ENCODE data around the gene NIF3L1. TPM values are rescaled to one million over a fixed set of nuclear protein-coding genes. Genes with fewer than 3 reads are reported as not detected.

The NIF3L1 gene
- total and polyA plus RNA-seq, 2 of the 13 experiments (the other 11 are each of a cell fraction or from before 2014, with no cell fraction given) = 67.9 to 75.2 TPM

DNA sequence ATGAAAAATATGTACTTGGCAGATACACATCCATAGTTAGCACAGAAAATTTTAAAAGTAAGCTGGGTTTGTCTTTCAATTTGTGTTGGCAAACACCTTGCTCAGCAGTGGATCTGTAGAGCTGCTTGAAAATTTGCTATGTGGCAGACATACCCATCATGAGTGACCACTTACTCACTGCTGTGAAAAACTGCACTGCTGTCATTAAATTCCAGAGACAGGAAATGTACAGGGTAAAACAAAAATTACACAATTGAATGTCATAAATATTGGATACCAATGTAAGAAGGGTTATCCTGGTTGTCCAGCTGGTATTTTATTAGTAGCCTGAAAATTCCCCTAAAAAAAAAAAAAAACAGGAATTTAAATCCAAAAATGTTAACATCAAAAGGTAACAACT, 24.5 kb downstream of the NIF3L1 start:
- H2AFZ ChIP-seq (ENCODE audit: low read length) = no peak overlapping the region
- POLR2A ChIA-PET = no interaction called here

DNA sequence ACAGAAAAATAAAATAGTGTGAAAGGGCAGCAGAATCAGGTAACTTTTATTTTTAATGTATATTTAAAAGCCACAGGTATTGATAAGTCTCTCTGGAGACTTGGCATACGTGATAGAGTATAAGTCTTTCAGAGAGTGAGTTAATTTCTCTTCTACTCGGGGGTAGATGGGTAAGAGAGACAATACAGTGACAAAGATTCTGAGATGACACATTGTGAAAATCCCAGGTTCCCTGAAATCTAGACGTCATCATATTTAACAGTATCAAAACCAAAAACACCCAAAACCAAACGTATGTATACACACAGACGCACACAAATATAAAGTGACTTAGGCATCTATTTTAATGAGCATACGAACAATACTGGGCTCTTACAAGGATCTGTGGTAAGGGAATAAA, 33.3 kb downstream of the NIF3L1 start:
- FAIRE-seq (no peak), ATAC-seq (no peak), DNase-seq (ENCODE audit: low spot score) (no peak)
- Histone ChIP-seq H2AFZ (ENCODE audit: low read length) (no peak overlapping the region), H3K27me3 (ENCODE audit: control insufficient read depth in 1 of 2, insufficient read depth in 2 of 2, low read length in 2 of 2) (no peaks in the 10 kb centered on the region), H4K20me1 (ENCODE audit: insufficient read depth, low read length) (no peaks in the 10 kb centered on the region), H3K27ac (ENCODE audit: extremely low read length, insufficient read depth, low read length) (no peak overlapping the region), H3K4me3 (replicated peaks in 1 of 3; ENCODE audit: insufficient read depth in 1 of 3, low read depth in 2 of 3, low read length in 3 of 3) (no peak overlapping the region), H3K36me3 (replicated peaks in 1 of 2; ENCODE audit: control insufficient read depth in 1 of 2, insufficient read depth in 2 of 2, low read length in 2 of 2) (peaks cover 20 to 79% of the 10 kb centered on the region in 2 experiments), H3K4me2 (ENCODE audit: low read depth, low read length) (no peak overlapping the region), H3K4me1 (ENCODE audit: insufficient read depth, low read length) (no peaks in the 10 kb centered on the region), H3K9ac (ENCODE audit: insufficient read depth, low read depth, low read length) (no peak overlapping the region), H3K79me2 (ENCODE audit: insufficient read depth, low read length) (no peaks in the 10 kb centered on the region), H3K9me3 (ENCODE audit: low read length) (no peaks in the 10 kb centered on the region)
- no peak for TF ChIP-seq ZNF556 (CRISPR knock-in tag; IDR thresholded peaks at IDR 0.05; ENCODE audit: borderline replicate concordance)
- TF ChIP-seq ZNF12 (CRISPR knock-in tag; IDR thresholded peaks at IDR 0.05) = no peak
- TF ChIP-seq, protein P1, sequence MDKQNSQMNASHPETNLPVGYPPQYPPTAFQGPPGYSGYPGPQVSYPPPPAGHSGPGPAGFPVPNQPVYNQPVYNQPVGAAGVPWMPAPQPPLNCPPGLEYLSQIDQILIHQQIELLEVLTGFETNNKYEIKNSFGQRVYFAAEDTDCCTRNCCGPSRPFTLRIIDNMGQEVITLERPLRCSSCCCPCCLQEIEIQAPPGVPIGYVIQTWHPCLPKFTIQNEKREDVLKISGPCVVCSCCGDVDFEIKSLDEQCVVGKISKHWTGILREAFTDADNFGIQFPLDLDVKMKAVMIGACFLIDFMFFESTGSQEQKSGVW (CRISPR knock-in tag; IDR thresholded peaks at IDR 0.05; ENCODE audit: borderline replicate concordance) = no peak
- TF ChIP-seq SMC3 (IDR thresholded peaks at IDR 0.05; ENCODE audit: low read length) = no peak
- no peak for TF ChIP-seq ZNF546 (CRISPR knock-in tag; conservative IDR thresholded peaks at IDR 0.05)
- no peak for TF ChIP-seq ZNF652 (CRISPR knock-in tag; IDR thresholded peaks at IDR 0.05; ENCODE audit: borderline replicate concordance, low read depth)
- TF ChIP-seq, protein P2, sequence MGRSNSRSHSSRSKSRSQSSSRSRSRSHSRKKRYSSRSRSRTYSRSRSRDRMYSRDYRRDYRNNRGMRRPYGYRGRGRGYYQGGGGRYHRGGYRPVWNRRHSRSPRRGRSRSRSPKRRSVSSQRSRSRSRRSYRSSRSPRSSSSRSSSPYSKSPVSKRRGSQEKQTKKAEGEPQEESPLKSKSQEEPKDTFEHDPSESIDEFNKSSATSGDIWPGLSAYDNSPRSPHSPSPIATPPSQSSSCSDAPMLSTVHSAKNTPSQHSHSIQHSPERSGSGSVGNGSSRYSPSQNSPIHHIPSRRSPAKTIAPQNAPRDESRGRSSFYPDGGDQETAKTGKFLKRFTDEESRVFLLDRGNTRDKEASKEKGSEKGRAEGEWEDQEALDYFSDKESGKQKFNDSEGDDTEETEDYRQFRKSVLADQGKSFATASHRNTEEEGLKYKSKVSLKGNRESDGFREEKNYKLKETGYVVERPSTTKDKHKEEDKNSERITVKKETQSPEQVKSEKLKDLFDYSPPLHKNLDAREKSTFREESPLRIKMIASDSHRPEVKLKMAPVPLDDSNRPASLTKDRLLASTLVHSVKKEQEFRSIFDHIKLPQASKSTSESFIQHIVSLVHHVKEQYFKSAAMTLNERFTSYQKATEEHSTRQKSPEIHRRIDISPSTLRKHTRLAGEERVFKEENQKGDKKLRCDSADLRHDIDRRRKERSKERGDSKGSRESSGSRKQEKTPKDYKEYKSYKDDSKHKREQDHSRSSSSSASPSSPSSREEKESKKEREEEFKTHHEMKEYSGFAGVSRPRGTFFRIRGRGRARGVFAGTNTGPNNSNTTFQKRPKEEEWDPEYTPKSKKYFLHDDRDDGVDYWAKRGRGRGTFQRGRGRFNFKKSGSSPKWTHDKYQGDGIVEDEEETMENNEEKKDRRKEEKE (IDR thresholded peaks at IDR 0.05) = no peak
- TF ChIP-seq MAFG (CRISPR knock-in tag; IDR thresholded peaks at IDR 0.05) = no peak
- TF ChIP-seq ZNF354B (CRISPR knock-in tag; IDR thresholded peaks at IDR 0.05) = no peak
- TF ChIP-seq, protein P3, sequence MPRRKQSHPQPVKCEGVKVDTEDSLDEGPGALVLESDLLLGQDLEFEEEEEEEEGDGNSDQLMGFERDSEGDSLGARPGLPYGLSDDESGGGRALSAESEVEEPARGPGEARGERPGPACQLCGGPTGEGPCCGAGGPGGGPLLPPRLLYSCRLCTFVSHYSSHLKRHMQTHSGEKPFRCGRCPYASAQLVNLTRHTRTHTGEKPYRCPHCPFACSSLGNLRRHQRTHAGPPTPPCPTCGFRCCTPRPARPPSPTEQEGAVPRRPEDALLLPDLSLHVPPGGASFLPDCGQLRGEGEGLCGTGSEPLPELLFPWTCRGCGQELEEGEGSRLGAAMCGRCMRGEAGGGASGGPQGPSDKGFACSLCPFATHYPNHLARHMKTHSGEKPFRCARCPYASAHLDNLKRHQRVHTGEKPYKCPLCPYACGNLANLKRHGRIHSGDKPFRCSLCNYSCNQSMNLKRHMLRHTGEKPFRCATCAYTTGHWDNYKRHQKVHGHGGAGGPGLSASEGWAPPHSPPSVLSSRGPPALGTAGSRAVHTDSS (CRISPR knock-in tag; conservative IDR thresholded peaks at IDR 0.05) = no peak
- 97% methylated on average over 6 of the region's 6 CpGs for WGBS (ENCODE audit: low lambda C conversion rate)
- no TSS peak for BruUV-seq (replicated peaks)
- POLR2A ChIA-PET = interaction anchor here (0.8 kb wide), 1 partner anchor 23 kb away, joined by 3 read pairs; no protein-coding TSS in a partner anchor
- CTCF ChIA-PET (ENCODE audit: low intra/inter-chr PET ratio, low total read pairs) = no interaction called here
- in situ Hi-C loops (cut with HindIII; ENCODE audit: extremely low pct_ligation_motif_present, low pct_unique_long_range_greater_than_20kb) (no loop called here), intact Hi-C loops (cut with micrococcal nuclease; ENCODE audit: unreplicated experiment) (no loop called here)

More for the DNA sequence above, 24.5 kb downstream of the NIF3L1 start:
- Histone ChIP-seq H3K36me3 (replicated peaks in 1 of 2; ENCODE audit: control insufficient read depth in 1 of 2, insufficient read depth in 2 of 2, low read length in 2 of 2) (peaks cover 20 to 70% of the 10 kb centered on the region in 2 experiments), H3K4me1 (ENCODE audit: insufficient read depth, low read length) (no peaks in the 10 kb centered on the region), H3K4me3 (replicated peaks in 1 of 3; ENCODE audit: insufficient read depth in 1 of 3, low read depth in 2 of 3, low read length in 3 of 3) (no peak overlapping the region), H3K79me2 (ENCODE audit: insufficient read depth, low read length) (no peaks in the 10 kb centered on the region), H4K20me1 (ENCODE audit: insufficient read depth, low read length) (no peaks in the 10 kb centered on the region), H3K4me2 (ENCODE audit: low read depth, low read length) (no peak overlapping the region), H3K9me3 (ENCODE audit: low read length) (no peaks in the 10 kb centered on the region), H3K27ac (ENCODE audit: extremely low read length, insufficient read depth, low read length) (no peak overlapping the region), H3K27me3 (ENCODE audit: control insufficient read depth in 1 of 2, insufficient read depth in 2 of 2, low read length in 2 of 2) (no peaks in the 10 kb centered on the region), H3K9ac (ENCODE audit: insufficient read depth, low read depth, low read length) (no peak overlapping the region)
- ATAC-seq = no peak
- TF ChIP-seq MBNL3 (CRISPR knock-in tag; conservative IDR thresholded peaks at IDR 0.05) (no peak), THYN1 (CRISPR knock-in tag; IDR thresholded peaks at IDR 0.05; ENCODE audit: borderline replicate concordance, low read depth) (no peak)
- BruUV-seq (replicated peaks) = no TSS peak
- intact Hi-C loops (cut with micrococcal nuclease; ENCODE audit: unreplicated experiment) (no loop called here), in situ Hi-C loops (cut with HindIII; ENCODE audit: extremely low pct_ligation_motif_present, low pct_unique_long_range_greater_than_20kb) (no loop called here)
- no peak for DNase-seq (ENCODE audit: low spot score)
- FAIRE-seq = no peak
- CTCF ChIA-PET (ENCODE audit: low intra/inter-chr PET ratio, low total read pairs) = no interaction called here
